BLaER1 (cell line): Measurements from ENCODE around the gene UNC93B1.

Experiments used
- H3K27ac ChIP-seq: shearing (Covaris generic); formaldehyde crosslinking; 2 replicates; pipeline ENCODE4 v1.8.1; 2022
- H3K27me3 ChIP-seq: shearing (Covaris generic); formaldehyde crosslinking; 2 replicates; pipeline ENCODE4 v1.8.1; 2022
- H3K36me3 ChIP-seq: shearing (Covaris generic); formaldehyde crosslinking; 2 replicates; pipeline ENCODE4 v1.8.1; 2022
- H3K4me1 ChIP-seq: shearing (Covaris generic); formaldehyde crosslinking; 2 replicates; pipeline ENCODE4 v1.8.1; 2022
- H3K4me2 ChIP-seq: shearing (Covaris generic); formaldehyde crosslinking; 2 replicates; pipeline ENCODE4 v1.8.1; 2022
- H3K4me3 ChIP-seq: shearing (Covaris generic); formaldehyde crosslinking; 2 replicates; pipeline ENCODE4 v1.8.1; 2022
- H3K9ac ChIP-seq: shearing (Covaris generic); formaldehyde crosslinking; 2 replicates; pipeline ENCODE4 v1.8.1; 2022
- H3K9me3 ChIP-seq: shearing (Covaris generic); formaldehyde crosslinking; 2 replicates; pipeline ENCODE4 v1.8.1; 2022
- H4K20me1 ChIP-seq: shearing (Covaris generic); formaldehyde crosslinking; 2 replicates; pipeline ENCODE4 v1.8.1; 2022
- Cebpa-rat ChIP-seq: shearing (Covaris generic); IDR thresholded peaks from 2 replicates; pipeline ENCODE4 v1.8.1; 2022

The UNC93B1 gene

DNA sequence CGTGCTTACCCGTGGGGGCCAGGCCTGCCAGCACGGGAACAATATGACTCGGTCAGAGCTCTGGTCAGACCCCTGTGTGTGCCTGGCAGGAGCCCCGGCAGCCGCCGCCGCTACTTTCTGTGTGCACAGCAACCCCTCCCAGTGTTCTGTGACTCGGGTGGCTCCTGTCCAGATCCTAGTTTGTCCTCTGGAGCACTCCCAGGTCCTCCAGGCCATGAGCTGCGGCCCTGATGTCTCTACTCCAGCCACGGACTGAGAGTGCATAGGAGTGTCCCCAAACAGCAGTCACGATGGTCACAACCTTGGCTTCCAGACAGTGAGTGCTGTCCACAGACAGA is 29.8 kb upstream of the UNC93B1 start:
- Histone ChIP-seq H4K20me1 (no peaks in the 10 kb centered on the region), H3K4me1 (peaks cover 53% of the 10 kb centered on the region), H3K4me3 (no peak overlapping the region), H3K27ac (no peak overlapping the region), H3K36me3 (peaks cover 43% of the 10 kb centered on the region), H3K4me2 (no peak overlapping the region), H3K9me3 (no peaks in the 10 kb centered on the region), H3K9ac (no peak overlapping the region), H3K27me3 (no peaks in the 10 kb centered on the region)
- no peak for TF ChIP-seq Cebpa-rat

DNA sequence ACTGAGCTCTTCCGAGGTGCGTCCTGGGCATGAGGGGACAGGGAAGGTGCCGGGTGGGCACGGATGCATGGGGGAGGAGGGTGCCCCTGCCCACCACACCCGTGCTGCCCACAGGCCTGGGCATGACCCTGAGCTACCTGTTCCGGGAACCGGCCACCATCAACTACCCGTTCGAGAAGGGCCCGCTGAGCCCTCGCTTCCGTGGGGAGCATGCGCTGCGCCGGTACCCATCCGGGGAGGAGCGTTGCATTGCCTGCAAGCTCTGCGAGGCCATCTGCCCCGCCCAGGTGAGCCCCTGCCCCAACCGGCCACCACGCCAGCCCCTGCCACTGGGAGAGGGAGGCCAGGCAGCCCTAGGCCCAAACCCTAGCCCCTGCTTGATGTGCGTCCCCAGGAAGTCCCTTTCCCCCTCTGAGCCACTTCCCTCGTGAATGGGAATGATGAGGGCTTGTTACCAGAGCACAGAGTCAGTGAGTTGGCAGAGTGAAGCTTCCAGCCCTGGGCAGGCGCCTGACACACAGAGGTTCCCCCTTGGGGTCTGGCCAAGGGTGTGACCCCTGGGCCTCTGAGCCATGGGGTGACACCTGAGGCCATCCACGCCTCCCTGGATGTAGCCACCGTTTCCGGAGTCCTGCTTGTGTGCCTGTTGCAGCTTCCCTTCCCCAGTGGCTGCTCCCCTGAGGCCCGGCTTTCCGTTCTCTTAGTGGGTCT is 29.3 kb upstream of the UNC93B1 start:
- no peaks in the 10 kb centered on the region for H4K20me1 ChIP-seq
- no peak for TF ChIP-seq Cebpa-rat
- H3K9ac ChIP-seq, result no peak overlapping the region
- peaks cover 43% of the 10 kb centered on the region for H3K36me3 ChIP-seq
- no peaks in the 10 kb centered on the region for H3K27me3 ChIP-seq
- H3K4me2 ChIP-seq, result no peak overlapping the region
- H3K4me1 ChIP-seq, result peaks cover 48% of the 10 kb centered on the region
- H3K27ac ChIP-seq, result no peak overlapping the region
- H3K4me3 ChIP-seq, result no peak overlapping the region
- H3K9me3 ChIP-seq, result no peaks in the 10 kb centered on the region

DNA sequence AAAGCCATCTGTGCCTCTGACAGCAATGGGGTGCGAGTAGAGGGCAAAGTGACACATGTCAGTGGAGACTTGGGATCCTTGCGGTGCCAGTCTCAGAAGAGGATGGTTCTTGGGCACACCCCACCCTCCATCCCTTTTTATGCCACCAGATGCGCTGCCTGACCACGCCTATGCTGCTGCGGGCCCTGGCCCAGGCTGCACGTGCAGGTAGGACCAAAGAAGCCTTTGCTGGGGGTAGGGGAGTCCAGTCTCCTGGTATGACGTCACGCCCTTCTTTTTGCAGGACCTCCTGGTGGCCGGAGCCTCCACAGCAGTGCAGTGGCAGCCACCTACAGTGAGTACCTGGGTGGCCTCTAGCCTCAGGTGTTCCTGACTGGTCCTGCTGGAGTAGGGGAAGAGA is 28.1 kb upstream of the UNC93B1 start:
- H3K9ac ChIP-seq, result peak overlapping the region; percentile 89; the same call in 1 of the 2 replicates
- H3K4me3 ChIP-seq, result no peak overlapping the region
- no peak for TF ChIP-seq Cebpa-rat
- peaks cover 36% of the 10 kb centered on the region for H3K4me1 ChIP-seq
- peak overlapping the region; percentile 90 for H3K4me2 ChIP-seq
- H3K27ac ChIP-seq, result no peak overlapping the region
- no peaks in the 10 kb centered on the region for H3K9me3 ChIP-seq
- H4K20me1 ChIP-seq, result no peaks in the 10 kb centered on the region
- no peaks in the 10 kb centered on the region for H3K27me3 ChIP-seq
- H3K36me3 ChIP-seq, result peaks cover 54% of the 10 kb centered on the region

DNA sequence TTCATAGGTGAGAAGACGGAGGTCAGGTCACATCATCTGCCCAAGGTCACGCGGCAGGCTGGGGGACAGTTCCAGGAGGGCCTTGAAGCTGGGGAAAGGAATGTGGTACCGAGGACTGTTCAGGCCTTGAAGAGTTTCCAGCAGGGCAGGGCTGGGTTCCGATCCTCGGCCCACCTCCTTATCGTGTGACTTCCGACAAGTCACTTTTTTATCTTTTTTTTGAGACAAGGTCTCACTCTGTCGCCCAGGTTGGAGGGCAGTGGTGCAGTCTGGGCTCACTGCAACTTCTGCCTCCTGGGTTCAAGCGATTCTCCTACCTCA is 27.2 kb upstream of the UNC93B1 start:
- peak overlapping the region; percentile 90 for H3K4me2 ChIP-seq
- H3K9ac ChIP-seq, result peak overlapping the region; percentile 89
- H3K9me3 ChIP-seq, result no peaks in the 10 kb centered on the region
- peak overlapping the region; percentile 86 for H3K4me3 ChIP-seq
- TF ChIP-seq Cebpa-rat, result no peak
- peak overlapping the region; percentile 90 for H3K27ac ChIP-seq
- H4K20me1 ChIP-seq, result no peaks in the 10 kb centered on the region
- H3K27me3 ChIP-seq, result no peaks in the 10 kb centered on the region
- H3K4me1 ChIP-seq, result peaks cover 29% of the 10 kb centered on the region
- H3K36me3 ChIP-seq, result peaks cover 49% of the 10 kb centered on the region

DNA sequence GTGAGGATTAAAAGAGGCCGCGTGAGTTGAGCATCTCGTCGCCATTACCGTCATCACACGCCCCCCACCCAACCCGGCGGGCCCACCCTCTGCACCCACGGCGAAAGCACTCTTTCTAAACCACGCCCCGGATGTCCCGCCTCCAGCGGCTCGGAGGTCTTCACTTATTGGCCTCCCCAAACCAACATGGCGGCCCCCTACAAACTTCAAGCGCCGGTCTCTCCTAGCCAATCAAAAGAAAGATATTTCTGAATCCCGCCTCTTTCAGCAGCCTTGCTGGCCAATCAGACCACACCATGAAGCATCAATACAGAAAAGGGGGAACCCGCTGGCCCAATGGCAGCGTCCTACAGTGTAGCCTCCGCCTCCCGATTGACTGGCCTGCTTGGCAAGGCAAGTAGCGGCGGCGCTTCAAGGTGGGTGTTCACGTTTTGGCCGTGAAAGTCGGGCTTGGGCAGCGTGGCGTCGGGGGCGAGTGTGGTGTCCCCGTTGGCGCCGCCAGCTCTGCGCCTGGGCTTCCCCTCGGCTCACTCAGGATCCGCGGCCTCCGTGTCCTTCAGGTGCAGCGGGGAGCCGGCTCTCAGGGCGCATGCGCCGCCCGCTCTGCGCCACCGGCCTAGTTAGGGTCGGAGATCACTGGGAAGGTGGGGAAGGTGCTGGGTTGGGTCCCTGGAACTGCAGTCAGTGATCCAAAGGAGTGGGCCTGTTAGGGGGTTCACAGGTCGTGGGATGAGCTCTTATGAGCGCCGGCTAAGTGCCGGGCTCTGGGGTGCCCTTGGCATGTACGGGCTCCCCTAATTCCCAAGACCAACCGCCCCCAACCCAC is 26.6 kb upstream of the UNC93B1 start, which contains the start of gene NDUFS8:
TSS of gene NDUFS8 (plus strand) at position 364 of the 826 bp plus-strand sequence. CDS start 1,471 bp downstream, outside the sequence.
- TF ChIP-seq Cebpa-rat, result no peak
- Histone ChIP-seq H3K4me1 (peaks cover 30% of the 10 kb centered on the region), H3K4me2 (peak within 1 kb of the TSS; percentile 90), H3K9me3 (no peaks in the 10 kb centered on the region), H4K20me1 (no peaks in the 10 kb centered on the region), H3K27me3 (no peaks in the 10 kb centered on the region), H3K4me3 (peak within 1 kb of the TSS; percentile 86), H3K36me3 (peaks cover 49% of the 10 kb centered on the region), H3K27ac (peak within 1 kb of the TSS; percentile 90), H3K9ac (peak within 1 kb of the TSS; percentile 89)

DNA sequence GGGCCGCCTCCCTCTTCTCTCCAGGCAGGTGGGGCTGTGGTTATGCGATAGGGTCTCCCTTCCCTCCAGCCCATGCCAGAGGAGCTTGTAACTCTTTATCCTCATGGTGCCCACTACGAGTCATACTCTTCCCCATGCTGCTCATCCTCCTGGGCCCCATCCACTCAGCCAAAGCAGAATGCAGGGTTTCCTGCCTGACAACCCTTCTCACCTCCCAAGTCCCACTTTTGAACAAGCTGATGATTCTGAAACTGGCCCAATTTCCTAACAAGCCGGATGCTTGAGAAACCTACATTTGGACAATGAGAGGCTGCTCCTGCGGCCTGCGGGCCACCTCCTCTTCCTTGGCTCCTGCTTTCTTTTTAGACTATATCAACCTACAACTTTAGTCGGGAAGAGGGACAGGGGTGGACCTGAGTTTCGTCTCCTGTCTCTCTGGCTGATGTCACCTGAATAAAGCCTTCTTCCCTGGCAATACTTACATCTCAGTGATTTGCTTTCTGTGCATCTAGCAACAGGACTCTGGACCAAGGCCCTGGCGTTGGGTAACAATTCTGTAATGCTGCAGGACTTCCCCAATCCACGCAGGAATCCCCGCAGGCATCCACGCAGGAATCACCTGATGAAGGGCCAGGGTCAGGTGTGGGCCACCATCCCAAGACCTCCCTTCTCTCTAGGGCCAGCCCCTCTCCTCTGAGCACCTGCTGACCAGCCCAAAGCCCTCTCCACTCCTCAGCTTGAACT is 25.1 kb upstream of the UNC93B1 start:
- Histone ChIP-seq H3K9me3 (0 out of 2 replicates have a peak, but pooled peaks cover 4% of the 10 kb centered on the region), H4K20me1 (no peaks in the 10 kb centered on the region), H3K36me3 (peaks cover 45% of the 10 kb centered on the region), H3K9ac (peak overlapping the region; percentile 89; the same call in 1 of the 2 replicates), H3K27me3 (no peaks in the 10 kb centered on the region), H3K4me1 (peaks cover 40% of the 10 kb centered on the region), H3K4me3 (no peak overlapping the region), H3K4me2 (peak overlapping the region; percentile 82), H3K27ac (peak overlapping the region; percentile 69; the same call in 1 of the 2 replicates)
- no peak for TF ChIP-seq Cebpa-rat

DNA sequence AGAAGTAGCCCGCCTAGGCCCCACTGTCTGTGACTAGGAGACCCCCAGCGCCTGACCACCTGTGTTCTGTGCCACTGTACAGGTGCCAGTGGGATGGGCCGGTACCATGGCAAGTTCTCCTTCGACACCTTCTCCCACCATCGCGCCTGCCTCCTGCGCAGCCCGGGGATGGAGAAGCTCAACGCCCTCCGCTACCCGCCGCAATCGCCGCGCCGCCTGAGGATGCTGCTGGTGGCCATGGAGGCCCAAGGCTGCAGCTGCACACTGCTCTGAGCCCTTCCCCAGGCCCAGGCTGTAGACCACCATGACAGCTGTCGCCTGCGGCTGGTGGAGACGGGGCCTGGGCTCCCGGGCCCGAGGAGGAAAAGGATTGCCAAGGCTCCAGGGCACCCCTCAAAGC is 23.8 kb upstream of the UNC93B1 start:
- H3K27ac ChIP-seq, result no peak overlapping the region
- H4K20me1 ChIP-seq, result no peaks in the 10 kb centered on the region
- no peak overlapping the region for H3K4me2 ChIP-seq
- H3K27me3 ChIP-seq, result no peaks in the 10 kb centered on the region
- peaks cover 40% of the 10 kb centered on the region for H3K4me1 ChIP-seq
- no peak for TF ChIP-seq Cebpa-rat
- no peak overlapping the region for H3K4me3 ChIP-seq
- H3K36me3 ChIP-seq, result peaks cover 32% of the 10 kb centered on the region
- 0 out of 2 replicates have a peak, but pooled peaks cover 4% of the 10 kb centered on the region for H3K9me3 ChIP-seq
- no peak overlapping the region for H3K9ac ChIP-seq

DNA sequence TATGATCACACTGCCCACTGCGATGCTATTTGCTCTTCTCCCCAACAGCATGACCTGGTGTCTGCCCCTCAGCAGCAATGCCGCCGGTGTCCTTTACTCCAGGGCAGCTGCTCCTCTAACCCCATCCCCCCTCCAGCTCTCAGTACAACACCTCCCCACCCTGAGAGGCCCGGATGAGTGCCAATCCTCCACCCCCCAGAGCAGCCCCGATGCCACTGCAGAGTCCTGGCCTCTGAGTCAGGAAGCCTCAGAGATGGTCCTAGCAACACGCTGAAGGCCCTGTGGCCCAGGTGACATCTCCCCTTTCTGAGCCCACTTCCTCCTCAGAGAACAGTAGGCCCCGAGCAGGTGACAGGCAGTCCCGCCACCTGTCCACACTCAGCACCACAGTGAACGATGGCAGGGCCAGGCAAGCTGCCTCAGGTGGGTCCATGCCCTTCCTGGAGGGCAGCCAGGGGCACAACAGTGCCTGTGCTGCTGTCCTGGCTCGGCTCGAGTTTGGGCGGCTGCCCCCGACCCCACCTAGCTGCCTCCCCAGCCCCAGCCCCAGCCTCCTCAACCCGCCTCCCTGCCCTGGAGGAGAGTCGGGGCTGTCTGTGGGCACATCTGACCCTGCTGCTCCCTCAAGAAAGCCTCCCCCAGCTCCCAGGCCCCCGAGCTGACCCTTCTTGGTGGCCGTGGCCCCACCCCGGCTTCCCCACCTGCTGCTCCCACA is 22.7 kb upstream of the UNC93B1 start:
- Histone ChIP-seq H4K20me1 (no peaks in the 10 kb centered on the region), H3K4me3 (no peak overlapping the region), H3K4me1 (peaks cover 35% of the 10 kb centered on the region), H3K36me3 (peaks cover 34% of the 10 kb centered on the region; the same call in 1 of the 2 replicates), H3K27me3 (no peaks in the 10 kb centered on the region), H3K4me2 (no peak overlapping the region), H3K27ac (no peak overlapping the region), H3K9me3 (0 out of 2 replicates have a peak, but pooled peaks cover 4% of the 10 kb centered on the region), H3K9ac (no peak overlapping the region)
- no peak for TF ChIP-seq Cebpa-rat

DNA sequence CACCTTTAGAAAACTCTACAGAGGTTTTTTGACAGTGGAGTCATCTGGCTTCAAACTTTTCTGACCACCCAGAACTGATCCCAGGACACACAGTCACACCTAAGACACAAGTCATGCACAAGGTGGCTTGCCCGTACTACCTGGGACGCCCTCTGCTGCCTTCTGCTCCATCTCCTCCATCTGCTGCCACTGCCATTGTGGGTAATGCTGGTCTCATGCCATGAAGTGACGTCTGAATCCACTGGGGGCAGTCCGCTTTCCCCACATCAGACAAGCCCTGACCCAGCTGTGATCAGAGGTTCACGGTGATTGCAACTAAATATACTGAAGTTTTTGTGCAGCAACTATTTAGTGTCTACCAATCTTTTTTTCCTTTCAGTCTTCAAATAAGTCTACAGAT is 21.1 kb upstream of the UNC93B1 start:
- H4K20me1 ChIP-seq, result no peaks in the 10 kb centered on the region
- H3K9me3 ChIP-seq, result 0 out of 2 replicates have a peak, but pooled peaks cover 4% of the 10 kb centered on the region
- no peak overlapping the region for H3K27ac ChIP-seq
- no peak overlapping the region for H3K9ac ChIP-seq
- peaks cover 34% of the 10 kb centered on the region; the same call in 1 of the 2 replicates for H3K36me3 ChIP-seq
- peaks cover 44% of the 10 kb centered on the region for H3K4me1 ChIP-seq
- no peak for TF ChIP-seq Cebpa-rat
- no peak overlapping the region for H3K4me3 ChIP-seq
- H3K27me3 ChIP-seq, result no peaks in the 10 kb centered on the region
- peak overlapping the region; percentile 53 for H3K4me2 ChIP-seq
